Smooth muscle cell of the brain vasculature (primary cell): ENCODE measurements around the gene TECPR1.
"Not testable (repeated sequence)": the region's sequence is repeated elsewhere in the genome, so short reads cannot be mapped to it uniquely, and the experiment has no call there.

Source experiments
- DNase-seq: peaks from one replicate; pipeline ENCODE4 v3.0.0-alpha.2; 2012; ENCODE audit warnings: low read depth, low spot score

Gene TECPR1

GRCh38 chr7:98225913-98226614 lies 26.0 kb downstream of the TECPR1 start:
- DNase-seq: no peak

DNA sequence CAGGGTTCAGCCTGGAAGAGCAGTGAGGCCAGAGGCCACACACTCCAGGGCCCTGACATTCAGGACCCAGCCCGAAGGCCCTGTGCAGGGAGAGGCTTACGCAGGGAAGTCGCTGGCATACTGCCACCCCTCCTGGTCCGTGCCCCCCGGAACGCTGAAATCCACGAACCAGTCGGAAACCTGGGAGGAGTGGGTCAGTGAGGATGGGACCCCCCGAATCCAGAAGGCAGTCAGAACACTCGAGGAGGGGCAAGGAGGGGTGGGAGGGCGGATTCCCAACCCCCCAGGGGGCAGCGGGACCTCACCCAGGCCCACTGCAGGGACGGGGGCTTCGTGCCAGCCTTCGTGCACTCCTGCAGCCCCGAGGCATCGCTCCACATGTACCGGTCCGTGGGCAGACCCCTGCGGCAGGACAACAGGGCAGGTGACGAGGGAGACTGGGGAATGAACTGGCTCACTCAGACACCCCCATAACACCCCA lies 27.3 kb downstream of the TECPR1 start:
- DNase-seq: no peak

DNA sequence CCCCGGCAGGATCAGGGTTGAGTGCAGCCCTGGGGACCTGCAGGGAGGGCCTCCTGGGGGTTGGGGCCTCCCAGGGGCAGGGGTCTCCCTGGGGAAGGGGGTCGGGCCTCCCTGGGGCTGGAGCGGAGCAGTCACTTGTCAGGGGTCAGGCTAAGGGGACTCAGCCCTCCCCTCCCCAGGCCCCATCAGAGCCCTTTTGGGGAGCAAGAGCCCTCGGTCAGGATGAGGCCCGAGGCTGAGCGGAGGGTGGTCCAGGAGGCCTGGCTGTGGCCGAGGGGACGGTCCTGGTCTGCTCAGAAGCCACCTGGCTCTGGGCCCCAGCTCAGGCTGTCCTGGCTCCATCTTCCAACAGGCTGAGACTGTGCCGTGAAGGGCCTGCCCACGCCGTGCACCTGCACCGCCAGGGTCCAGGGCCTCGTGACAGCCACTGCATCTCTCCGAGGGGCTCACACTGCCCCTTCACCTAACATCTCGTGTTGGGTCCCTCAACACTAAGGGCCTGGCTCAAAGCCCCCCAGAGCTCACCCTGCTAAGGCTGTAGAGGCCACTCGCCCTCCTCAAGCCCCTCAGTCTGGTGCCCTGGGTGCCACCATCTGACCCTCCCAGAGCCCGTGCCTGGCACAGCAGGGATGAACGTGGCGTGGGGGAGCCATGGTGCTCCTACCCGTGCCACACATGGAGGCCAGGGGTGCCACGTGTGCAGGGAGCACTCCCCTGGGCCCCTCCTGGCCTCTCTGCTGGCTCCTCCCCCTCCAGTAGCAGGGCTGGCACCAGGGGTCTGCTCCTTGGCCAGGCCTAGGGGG lies 27.9 kb downstream of the TECPR1 start:
- no peak for DNase-seq

DNA sequence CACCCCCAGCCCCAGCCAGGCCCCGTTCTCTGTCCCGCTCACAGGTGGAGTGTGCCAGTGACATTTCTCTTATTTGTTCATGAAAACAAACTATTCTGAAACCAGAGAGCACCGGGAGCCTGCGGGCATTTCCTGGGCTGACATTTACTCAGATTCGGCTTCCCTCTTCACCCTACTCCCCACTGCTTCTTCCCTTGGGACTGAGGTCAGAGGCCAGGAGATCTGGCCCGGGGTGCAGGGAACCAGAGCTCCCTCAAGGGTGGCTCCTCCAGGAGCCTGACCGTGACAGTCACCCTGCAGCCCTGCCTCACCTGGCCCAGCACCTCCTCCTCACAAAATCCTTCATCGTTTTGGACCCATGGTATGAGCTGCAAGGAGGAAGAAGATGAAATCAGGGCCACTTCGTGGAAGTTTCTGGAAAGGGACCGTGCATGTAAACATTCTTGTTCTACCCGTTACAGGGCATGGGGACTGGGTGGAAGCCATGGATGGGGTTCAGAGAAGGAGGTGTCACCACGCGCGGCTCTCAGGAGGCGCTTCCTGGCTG lies 28.6 kb downstream of the TECPR1 start:
- DNase-seq: no peak

- DNase-seq: no peak
These were observed 29.4 kb downstream of the TECPR1 start for GRCh38 chr7:98222533-98223195.

DNA sequence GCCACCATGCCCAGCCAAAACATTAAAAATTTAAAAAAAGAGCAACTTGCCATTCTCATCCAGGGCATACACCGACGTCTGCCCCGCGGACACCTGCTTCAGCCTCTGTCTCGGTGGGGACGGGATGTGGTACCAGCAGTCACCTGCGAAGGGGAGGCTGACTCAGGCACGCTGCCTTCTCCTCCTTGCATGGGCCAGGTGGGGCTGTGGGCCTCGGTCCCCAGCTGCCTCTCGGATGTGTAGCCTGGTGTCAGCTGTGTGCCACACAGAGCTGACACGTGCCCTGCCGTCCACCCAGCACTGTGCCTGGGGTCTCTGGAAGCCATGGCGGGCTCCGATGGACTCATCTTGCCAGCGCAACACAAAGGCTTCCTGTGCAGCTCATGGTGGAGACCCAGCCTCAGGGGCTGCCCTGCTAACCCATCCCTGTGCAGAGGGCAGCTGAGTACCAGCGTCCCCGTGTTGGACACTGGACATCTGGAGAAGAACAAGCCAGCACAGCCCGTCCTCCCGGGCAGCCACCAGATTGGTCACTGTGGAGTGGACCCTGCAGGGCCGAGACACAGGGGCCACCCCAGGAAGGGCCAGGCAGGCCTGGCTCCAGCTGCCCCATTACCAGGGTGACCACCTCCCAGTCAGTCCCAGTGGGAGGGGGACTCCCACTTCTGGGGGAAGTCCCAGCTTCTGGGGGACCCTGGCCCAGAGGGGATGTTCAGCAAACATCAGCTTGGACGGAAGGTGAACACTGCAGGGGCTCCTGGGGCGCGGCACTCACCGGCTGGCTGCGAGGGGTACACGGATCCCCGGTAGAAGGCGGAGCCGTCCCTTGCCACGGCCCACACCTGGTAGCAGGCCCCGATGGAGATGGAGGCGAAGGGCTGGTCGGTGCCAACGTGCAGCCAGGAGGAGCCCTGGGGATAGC lies 30.2 kb downstream of the TECPR1 start:
- no peak for DNase-seq

- not testable (repeated sequence) for DNase-seq
These were observed 32.6 kb downstream of the TECPR1 start for GRCh38 chr7:98219382-98219781.

DNA sequence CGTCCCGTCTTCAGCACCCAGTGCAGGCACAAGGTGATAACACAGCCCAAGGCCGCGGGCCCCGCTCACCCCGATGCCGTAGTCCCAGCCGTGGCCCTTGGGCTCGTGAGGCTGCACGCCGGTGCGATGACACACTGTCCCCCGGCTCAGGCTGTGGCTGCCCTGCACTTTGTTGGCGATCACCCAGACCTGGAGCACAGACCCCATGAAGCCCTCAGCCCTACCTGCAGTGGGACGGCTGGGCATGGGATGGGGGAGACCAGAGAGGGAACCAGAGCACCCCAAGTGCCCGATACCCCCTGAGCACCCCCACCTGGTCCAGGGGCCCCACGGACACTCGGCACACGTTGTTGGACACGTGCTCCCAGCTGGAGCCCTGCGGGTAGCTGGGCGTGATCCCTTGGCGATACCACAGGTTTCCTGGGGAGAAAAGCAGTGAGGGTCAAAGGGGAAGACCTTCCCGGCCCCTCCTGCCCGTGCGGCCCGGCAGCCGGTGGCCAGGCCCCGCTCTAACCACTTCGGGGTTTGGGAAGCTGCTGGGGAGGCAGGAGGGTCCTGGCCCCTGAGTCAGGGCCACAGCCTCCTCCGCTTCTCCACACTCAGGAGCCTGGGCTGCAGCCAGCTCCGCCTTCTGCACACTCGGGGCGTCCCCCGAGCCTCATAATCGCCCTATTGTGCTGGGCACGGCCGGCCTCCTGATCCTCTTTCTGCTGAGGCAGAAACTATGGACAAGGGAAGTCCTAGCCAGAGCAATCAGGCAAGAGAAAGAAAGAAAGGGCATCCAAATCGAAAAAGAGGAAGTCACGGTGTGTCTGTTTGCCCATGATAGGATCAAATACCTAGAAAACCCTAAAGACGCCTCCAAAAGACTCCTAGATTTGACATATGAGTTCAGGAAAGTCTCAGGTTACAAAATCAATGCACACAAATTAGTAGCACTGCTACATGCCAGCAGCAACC lies 34.1 kb downstream of the TECPR1 start:
- no peak for DNase-seq

DNA sequence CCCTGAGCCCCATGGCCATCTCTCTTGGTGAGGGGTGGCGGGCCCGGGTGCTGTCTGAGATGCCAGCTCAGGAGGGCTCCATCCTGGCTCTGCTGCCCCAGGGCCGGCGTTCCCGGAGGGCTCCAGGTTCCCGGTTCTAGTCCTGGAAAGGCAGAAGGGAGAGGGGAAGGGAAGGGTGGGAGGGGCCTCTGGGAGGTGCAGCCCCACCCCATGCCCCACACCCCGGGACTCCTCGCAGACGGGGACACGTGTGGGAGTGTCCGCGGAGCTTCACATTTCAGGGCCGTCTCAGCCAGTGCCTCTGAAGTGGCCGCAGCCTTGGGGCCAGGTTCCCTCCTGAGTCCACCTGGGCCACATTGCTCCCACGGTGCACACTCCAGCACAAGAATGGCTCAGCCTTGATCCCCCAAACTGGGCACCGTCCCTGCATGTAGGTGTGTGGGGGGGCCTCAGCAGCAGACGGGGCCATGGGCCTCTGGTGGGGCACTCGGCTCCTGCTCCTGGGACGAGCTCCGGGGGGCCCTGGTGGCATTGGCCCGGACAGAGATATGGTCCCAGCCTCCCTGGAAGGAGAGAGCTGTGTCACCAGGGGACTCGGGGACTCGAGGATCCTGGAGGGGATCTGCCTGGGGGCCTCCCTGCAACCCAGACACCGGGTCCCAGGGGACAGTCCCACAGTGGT lies 35.0 kb downstream of the TECPR1 start:
- no peak for DNase-seq

- DNase-seq: no peak
These were observed 36.2 kb downstream of the TECPR1 start for GRCh38 chr7:98215561-98216495.

DNA sequence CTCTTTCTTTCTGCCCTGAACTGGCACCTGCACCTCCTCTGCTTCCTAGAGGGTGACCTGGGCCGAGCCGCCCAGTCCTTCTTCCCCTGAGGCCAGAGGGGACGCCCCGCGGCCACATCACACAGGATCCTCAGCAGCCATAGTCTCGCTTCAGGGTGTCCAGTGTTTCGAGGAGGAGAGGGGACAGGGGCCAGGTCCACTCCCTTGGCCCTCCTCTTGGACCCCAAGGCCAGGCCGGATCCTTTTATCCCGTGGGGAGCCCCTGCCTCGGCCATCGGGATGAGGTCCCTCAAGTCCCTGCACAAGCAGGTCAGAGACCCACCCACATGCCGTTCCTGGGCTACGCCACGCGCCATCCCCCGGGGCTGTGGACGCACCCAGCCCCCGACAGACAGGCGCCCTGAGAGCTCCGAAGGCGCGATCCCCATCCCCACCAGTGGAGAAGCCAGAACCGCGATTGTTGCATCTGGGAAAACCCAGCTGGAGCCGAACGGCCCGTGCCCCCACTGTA lies 37.2 kb downstream of the TECPR1 start:
- no peak for DNase-seq

- no peak for DNase-seq
These were observed 37.9 kb downstream of the TECPR1 start for GRCh38 chr7:98213888-98214810.

DNA sequence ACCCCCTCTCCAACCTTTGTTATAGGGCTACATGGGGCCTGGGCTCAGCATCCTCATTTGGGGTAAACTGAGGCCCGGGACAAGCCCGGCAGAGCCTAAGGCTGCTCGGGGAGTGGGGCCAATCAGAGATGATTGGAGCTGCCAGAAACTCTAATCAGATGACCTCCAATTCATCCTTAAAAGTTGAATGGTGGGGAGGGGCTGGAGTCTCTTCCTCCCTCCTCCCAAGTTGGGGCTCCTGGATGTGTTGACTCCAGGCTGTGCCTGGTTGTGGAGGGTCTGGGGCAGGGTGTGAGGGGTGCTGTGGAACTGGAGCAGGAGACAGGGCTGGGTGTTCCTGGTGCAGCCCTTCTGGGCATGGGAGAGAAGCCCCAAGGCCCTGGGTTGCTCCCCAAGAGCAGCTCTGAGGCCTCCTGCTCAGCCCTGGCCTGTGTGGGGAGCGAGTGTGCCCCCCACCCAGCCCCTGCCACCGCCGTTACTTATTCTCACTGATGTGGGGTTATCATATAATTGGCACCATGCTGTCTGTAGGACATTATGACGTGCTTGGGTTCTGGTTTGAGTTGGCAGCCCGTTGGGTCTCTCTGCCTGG lies 38.6 kb downstream of the TECPR1 start:
- DNase-seq: no peak

GRCh38 chr7:98212532-98213041 lies 39.4 kb downstream of the TECPR1 start:
- no peak for DNase-seq

DNA sequence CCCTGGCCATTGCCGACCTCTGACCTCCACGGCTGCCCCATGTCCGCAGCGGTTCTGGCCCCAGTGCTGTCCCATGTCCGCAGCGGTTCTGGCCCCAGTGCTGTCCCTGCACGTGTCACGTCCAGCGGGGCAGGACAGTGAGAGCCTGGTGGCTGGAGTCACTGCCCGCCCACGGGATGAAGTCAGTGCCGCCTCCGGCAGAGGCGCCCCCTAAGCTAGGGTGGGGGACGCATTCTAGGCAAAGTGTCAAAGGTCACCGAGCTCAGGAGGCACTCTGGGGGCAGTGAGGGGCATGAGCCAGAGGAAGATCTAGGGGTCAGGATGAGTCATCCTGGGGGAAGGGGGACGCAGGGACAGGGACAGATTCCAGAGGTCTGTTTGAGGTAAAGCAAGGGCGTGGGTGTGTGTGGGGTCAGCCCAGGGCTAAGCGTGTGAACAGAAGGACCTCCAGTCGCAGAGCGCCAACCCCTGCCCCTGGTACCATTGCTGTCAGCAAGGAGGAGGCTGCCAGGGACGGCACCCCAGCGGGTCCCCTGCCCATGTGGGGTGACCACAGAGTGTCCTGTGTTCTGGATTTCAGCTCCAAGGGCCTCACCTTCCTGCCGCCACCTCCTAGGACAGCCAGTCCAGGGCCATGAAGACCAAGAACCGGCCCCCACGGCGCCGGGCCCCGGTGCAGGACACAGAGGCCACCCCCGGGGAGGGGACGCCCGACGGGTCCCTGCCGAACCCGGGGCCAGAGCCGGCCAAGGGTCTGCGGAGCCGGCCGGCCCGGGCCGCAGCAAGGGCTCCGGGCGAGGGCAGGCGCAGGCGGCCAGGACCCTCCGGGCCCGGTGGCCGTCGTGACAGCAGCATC lies 40.1 kb downstream of the TECPR1 start:
- DNase-seq: no peak
